C4-2B (cell line): ENCODE results near the gene SLC6A6.

ENCODE experiments used
- ZFX ChIP-seq: fragments of 450-650 bp; IDR thresholded peaks from 2 replicates; pipeline ENCODE4 v1.6.1; 2017
- TF ChIP-seq, protein P1 (sequence below): fragments of 450-650 bp; conservative IDR thresholded peaks from 2 replicates; pipeline ENCODE4 v1.5.1; 2017; ENCODE audit warnings: mild to moderate bottlenecking

DNA sequence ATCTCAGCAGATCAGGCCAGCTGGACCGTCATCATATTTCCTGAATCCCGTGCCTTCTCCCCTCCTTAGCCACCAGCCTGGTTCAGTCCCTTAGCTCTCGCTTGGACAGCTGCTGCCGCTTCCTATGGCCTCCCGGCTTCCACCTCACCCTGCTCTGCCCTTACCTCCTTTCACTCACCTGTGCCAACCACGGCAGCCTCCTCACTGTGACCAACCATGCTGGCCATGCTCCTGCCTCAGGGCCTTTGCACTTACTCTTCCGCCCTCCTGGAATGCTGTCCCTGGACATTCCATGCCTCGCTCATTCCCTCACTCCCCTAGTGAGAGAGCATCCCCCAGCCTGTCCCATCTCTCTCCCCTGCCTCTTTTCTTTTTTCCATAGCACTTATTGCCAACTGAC, 118.6 kb downstream of the SLC6A6 start:
- TF ChIP-seq, protein P1, sequence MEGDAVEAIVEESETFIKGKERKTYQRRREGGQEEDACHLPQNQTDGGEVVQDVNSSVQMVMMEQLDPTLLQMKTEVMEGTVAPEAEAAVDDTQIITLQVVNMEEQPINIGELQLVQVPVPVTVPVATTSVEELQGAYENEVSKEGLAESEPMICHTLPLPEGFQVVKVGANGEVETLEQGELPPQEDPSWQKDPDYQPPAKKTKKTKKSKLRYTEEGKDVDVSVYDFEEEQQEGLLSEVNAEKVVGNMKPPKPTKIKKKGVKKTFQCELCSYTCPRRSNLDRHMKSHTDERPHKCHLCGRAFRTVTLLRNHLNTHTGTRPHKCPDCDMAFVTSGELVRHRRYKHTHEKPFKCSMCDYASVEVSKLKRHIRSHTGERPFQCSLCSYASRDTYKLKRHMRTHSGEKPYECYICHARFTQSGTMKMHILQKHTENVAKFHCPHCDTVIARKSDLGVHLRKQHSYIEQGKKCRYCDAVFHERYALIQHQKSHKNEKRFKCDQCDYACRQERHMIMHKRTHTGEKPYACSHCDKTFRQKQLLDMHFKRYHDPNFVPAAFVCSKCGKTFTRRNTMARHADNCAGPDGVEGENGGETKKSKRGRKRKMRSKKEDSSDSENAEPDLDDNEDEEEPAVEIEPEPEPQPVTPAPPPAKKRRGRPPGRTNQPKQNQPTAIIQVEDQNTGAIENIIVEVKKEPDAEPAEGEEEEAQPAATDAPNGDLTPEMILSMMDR: no peak
- no peak for TF ChIP-seq ZFX
